HUDEP-2 (cell line): ENCODE results near the gene CD320.
"Not testable (repeated sequence)": the region's sequence is repeated elsewhere in the genome, so short reads cannot be mapped to it uniquely, and the experiment has no call there.

ENCODE experiments used
- DNase-seq, 76 experiments: peaks; one replicate each; lab custom pipeline; 2025; ENCODE audit not compliant: unreplicated experiment in 76 of 76; lab: John Stamatoyannopoulos, UW

CD320 gene

DNA sequence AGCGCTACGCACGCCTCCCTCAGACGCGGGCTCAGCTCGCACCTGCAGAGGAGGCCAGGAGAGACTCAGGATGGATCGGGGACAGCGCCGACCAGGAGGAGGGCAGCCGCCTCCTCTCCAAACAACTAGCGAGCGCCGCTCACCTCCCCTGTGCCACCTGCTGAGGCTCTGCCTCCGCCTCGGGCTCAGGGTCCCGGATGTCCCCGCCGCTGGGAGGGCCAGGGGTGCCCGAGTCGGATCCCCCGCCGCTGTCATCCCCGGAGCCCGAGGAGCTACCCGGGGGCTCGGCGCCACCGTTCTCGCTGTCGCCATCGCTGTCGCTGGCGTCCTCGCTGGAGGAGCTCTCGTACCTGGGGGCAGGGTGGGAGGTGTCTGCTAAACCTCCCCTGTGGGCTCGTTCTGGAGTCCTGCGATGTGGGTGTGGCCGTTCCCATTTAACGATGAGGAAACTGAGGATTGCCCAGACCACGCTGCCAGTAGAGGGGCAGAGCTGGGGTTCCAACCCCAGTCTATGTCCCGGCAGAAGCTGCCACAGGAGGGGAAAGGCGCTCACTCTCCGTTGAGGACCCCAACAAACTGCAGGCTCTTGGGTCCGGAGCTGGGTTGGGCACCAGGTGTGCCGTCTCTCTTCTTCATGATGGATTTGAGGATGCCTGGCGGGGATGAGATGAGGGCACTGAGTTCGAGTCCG, 25.8 kb upstream of the CD320 start:
- DNase-seq: no peak

DNA sequence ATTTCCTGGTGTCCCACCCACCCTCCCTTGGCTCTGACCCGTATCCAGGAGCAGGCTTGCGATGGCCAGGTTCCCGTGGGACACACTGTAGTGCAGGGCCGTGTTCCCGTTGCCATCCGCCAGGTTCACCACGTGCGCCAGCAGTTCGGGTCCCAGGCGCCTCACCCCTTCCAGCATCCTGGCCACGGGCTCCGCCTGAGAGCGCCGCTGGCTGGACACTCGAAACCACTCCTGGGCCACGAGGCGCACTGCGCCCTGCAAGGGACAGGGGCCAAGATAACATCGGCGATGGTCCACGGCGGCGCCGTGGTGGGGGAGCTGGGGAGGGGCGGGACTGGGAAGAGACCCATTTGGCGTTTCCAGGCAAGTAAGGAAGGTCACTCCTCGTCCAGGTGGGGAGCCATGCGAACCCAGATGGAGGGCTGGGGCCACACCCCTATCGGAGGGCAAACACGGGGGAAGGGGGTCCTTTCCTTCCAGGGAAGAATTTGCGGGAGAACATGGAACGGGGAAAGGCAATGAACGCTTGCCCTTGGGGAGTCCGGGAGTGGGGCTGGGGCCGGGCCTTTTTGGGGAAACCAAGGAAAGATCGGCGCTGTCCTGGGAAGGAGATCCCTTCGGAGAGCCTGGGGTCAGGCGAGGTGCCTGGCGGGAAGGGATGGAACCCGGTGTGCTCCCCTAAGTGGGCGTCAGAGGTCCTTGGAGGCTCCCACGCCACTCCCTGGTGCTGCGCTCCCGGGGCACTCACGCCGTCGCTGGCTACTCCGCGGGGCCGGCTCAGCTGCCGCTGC, 25.0 kb upstream of the CD320 start:
- DNase-seq: no peak

DNA sequence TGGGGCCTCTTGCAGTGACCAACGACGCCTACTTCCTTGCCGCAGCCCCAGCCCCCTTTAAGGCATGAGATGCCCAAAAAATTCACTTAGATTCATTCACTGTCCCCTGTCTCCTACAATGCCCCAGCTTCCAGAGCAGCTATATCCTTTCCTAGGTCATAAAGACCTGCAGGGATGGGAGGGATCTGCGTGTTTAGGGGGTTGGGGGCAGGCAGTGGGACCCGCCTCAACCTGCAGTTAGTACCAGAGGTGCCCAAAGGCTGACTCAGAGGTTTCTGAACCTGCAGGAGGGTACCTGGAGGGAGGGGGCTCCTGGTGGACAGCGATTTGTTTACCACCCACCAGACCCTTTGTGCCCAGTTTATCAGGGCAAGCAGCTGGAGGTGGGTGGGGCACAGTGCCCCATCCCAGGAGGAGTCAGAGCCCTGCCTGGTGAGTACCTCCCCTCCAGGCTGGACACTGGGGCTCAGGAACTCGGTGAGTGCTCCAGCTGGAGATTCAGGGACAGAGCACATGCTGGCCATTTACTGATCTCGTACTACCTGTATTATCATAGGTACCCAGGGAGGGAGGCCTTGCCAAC, 23.2 kb upstream of the CD320 start:
- peak in 8 of 76 experiments; percentile 16 to 37 (median 22) for DNase-seq

DNA sequence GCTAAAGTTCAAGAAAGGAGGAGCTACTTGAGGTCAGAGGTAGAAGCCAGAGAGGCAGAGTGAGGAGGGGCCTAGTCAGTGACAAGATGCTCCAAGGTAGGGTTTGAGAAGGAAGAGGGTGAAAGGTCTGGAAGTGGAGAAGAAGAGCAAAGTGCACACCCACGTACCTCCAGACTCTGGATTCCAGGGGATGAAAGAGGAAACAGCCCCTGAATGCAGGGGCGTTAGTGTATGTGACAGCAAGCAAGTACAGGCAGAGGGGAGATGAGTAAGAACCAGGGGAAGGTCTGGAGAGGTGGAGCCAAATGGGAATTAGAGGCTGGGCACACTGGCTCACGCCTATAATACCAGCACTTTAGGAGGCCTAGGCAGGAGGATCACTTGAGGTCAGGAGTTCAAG, 21.8 kb upstream of the CD320 start:
- no peak for DNase-seq

DNA sequence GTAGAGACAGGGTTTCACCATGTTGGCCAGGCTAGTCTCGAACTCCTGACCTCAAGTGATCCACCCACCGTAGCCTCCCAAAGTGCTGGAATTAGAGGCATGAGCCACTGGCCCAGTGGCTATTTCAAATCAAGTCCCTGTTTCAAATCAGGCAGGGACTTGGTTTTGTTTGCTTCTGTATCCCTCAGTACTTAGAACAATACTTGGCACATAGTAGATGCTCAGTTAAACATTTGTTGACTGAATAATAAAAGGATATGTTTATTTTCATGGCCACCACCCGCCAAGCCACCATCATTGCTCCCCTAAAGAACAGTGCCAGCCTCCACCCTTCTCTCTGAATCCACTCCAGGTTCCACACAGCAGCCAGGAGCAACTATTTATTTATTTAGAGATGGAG, 17.3 kb upstream of the CD320 start:
- no peak for DNase-seq

DNA sequence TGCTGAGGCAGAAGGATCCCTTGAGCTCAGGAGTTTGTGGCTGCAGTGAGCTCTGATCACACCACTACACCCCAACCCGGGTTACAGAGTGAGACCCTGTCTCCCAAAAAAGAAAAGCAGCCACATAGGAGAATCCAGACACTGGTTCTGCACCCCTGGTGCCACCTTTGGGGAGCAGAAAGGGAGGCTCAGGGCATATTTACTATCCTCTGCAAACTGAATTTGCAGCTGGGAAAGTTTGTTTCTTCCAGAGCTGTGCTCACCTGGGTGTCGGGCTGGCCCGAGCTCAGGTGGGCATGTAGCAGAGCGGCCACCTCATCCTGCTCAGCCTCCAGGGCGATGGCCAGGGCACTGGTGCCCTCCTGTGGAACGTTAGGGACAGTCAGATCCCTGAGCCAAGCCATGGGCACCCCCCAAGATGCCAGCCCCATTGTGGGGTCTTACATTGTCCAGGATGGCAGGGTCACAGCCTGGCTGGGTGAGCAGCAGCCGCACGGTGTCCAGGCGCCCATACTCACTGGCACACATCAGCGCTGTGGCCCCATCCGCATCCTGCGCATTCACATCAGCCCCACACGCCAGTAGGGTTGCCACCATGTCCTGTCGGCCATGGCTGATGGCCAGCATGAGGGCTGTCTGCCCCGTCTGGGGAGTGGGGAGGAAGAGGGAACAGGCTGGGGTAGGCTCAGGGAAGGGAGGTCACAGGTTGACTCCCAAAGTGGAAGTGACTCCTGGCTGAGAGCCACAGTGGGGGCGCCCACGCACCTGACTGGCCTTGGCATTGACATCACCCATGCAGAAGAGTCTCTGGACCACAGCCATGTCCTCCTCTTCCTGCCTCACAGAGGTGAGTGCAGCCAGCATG, 16.3 kb upstream of the CD320 start:
- peak in 30 of 76 experiments; percentile 13 to 69 (median 34) for DNase-seq

DNA sequence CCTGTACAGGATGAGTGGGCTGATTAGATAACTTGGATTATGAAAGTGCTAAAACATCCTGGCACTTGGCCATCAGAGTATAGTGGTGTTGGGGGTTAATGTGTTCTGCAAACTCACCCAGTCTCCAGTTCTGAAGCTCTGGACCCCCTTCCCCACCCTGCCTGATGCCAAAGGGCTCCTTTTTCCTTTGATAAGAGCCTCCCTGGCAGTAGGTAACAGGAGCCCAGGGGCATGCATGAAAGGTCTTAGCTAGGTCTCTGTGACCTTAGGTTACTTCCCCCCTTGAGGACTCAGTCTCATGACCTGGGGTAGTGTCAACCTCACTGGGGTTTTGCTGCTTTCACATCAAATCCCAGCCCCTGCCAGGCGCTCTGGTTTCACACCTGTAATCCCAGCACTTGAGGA, 15.6 kb upstream of the CD320 start:
- peak in 27 of 76 experiments; percentile 20 to 69 (median 35) for DNase-seq

DNA sequence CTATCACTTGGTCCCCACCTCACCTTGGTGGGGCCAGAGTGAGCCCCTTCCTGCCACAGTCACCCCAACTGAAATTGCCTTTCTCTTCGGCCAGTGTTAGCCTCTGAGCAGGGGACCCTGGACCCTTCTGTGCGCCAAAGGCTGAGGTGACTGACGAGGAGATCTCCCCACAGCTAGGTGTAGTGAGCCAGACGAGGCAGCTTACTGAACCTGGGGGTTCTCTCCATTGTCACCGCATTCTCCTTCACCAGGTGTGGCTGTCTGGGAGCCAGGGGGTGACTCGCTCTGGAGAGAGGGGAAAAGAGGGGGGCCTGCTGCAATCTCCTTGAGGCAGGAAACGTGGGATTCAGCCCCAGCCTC, 14.5 kb upstream of the CD320 start:
- no peak for DNase-seq

DNA sequence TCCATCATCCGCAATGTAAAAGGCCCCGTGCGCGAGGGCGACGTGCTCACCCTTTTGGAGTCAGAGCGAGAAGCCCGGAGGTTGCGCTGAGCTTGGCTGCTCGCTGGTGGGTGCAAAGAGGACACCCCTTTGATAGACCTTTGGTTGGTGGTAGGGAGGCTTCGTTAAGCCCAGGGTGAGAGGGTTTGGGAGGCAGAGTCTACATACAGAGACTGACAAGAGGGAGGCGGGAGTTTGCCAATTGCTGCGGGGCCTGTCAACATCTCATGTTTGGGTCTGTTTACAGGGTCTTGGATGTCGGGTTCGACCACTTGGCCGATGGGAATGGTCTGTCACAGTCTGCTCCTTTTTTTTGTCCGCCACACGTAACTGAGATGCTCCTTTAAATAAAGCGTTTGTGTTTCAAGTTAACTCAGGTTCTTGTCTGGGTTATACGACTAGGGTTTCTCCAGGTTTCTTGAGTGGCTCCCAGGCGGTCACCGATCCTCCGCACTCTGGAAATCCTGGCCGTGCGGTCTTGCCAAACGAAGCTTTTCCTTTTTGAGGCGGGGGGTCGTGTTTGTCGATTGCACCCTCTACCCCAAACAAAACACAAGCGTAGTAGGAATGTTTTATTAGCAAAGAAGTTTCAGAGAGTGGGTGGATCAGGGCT, 14.0 kb upstream of the CD320 start:
- DNase-seq: peak in 4 of 76 experiments; percentile 14 to 55 (median 44)

DNA sequence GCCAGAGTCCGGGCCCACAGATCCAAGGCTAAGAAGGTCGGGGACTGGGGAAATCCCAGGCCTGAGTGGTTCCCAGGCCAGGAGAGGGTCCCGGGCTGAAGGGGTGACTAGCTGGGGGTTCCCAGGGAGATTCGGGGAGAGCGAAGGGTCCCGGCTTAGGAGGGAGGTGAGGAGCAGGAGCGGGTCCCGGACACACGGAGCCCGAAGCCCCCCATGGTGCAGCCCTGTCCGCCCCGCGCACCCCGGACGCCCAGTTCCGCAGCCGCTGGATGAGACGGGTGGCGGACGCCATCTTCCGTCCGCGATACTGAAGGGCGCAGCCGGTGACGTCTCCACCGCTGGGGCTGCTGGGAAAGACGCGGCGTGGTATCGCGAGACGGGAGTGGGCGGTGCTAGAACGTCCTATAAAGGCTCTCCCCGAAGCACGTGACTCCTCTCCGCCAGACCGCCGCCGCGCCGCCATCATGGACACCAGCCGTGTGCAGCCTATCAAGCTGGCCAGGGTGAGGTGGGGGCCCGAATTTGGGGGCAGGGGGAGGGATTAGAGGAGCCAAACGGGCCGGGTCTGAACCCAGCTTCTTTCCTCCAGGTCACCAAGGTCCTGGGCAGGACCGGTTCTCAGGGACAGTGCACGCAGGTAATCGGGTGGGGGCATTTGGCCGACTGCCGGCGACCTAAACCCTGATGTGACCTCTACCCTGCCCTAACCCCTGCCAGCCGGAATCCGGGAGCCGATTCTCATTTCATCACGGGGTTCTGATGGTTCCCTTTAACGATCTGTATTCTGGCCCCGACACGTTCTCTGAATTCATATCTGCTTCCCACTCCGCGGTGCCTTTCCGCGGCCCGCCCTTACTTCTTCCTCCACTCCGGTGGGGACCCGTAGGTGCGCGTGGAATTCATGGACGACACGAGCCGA, 13.2 kb upstream of the CD320 start, which contains the start of the genes NDUFA7 and RPS28:
TSS of gene NDUFA7 (minus strand) at position 309 of the 919 bp plus-strand sequence. CDS start at position 292, 17 bp downstream.
TSS of gene RPS28 (plus strand) at position 430 of the 919 bp plus-strand sequence. CDS start at position 465, 35 bp downstream.
- peak in 74 of 76 experiments; percentile 36 to 98 (median 95) for DNase-seq

DNA sequence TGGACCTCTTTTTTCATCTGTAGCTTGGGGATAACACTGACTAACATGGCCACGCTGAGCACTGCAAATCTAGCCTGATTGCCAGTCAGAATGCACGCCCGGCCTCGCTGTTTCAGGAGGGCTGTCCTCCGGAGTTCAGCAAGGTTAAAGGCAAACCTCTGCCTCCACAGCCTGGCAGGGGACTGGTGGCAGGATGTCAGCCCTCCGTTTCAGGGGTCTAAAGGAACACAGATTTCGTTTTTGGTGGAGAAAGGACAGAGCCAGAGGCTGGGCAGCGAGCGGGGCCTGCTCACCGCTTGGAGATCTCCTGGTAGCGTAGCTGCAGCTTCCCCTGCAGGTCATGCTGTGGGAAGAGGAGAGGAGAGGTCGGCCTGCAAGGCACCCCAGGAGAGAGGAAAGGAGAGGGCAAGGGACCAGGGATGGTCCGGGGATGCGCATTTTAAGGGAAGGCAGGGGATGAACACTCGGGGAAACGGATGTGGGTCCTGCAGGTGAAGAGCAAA, 12.5 kb upstream of the CD320 start:
- DNase-seq: peak in 15 of 76 experiments; percentile 14 to 79 (median 42)

DNA sequence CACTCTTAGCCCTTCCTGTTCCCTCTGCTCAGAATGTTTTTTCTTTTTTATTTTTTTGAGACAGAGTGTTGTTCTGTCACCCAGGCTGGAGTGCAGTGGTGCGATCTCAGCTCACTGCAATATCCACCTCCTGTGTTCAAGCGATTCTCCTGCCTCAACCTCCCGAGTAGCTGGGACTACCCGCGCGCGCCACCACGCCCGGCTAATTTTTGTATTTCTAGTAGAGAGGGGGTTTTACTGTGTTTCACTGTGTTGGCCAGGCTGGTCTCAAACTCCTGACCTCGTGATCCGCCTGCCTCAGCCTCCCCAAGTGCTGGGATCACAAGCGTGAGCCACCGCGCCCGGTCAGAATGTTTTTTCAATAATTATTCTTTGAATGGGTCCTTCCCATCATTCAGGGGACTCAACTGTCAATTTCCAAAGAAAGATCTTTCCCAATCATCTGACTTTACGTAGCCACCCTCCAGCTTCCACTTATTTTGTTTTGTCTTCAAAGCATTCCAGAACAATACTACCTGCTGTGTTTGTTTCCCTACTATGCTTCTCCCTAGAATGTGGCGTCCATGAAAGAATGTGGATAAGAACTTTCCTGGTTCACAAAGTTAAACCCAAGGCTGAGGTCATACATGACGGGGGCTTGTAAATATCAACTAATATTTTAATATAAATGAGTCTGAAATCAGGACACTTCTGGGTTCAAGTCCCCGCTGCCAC, 11.8 kb upstream of the CD320 start:
- DNase-seq: no peak

DNA sequence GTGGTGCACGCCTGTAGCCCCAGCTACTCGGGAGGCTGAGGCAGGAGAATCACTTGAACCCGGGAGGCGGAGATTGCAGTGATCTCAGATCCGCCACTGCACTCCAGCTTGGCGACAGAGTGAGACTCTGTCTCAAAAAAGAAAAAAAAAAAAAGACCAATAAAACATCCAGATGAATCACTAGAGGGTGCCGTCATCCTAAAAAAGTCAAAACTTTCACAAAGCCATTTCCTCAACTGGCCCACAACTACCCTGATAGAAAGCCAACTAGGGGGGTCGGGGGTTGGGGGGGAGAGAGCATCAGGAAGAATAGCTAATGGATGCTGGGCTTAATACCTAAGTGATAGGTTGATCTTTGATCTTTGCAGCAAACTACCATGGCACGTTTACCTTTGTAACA, 10.7 kb upstream of the CD320 start:
- peak in 3 of 76 experiments; percentile 23 to 24 (median 23) for DNase-seq

DNA sequence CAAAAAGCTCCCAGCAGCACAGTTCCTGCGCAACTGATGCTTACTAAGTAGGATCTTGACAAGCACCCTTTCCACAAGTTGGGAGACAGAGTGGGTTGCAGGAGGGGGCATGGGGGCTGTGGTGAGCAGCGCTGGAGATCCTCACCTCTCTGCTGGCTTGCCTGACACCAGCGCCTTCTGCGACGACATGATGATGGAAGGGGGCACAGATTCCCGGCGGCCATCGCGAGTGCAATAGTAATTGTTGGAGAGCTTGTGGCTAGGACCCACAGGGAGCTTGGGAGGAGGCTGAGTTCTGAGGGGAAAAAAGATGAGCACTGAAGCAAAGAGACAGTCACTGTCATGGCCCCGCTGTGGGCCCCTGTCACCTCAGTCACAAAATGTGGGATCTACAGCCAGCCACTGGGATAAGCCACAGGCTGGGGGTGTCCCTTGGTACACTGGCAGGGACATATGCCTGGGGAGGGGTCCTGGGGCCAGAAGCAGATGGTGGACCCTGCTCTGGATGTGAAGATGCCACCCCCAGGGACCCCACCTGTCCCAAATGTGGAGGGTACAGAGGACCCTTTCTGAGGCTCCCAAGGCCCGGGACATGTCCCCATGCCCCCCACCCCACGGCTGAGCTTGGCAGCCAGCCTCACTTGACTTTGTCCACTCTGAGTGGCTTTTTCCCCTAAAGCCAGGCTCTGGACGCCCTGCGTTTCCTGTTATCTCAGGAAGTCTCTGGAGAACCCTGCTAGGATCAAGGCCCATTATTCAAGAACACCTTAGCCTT, 8.4 kb upstream of the CD320 start:
- DNase-seq: no peak

DNA sequence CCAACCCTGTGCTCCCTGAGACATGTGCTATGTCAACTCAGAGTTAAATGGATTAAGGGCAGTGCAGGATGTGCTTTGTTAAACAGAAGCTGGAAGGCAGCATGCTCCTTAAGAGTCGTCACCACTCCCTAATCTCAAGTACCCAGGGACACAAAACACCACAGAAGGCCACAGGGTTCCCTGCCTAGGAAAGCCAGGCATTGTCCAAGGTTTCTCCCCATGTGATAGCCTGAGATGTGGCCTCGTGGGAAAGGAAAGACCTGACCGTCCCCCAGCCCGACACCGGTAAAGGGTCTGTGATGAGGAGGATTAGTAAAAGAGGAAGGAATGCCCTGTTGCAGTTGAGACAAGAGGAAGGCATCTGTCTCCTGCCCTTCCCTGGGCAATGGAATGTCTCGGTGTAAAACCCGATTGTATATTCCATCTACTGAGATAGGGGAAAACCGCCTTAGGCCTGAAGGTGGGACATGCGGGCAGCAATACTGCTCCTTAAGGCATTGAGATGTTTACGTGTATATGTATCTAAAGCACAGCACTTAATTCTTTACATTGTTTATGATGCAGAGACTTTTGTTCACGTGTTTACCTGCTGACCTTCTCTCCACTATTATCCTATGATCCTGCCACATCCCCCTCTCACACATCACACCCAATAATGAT, 7.0 kb upstream of the CD320 start:
- not testable (repeated sequence) for DNase-seq

DNA sequence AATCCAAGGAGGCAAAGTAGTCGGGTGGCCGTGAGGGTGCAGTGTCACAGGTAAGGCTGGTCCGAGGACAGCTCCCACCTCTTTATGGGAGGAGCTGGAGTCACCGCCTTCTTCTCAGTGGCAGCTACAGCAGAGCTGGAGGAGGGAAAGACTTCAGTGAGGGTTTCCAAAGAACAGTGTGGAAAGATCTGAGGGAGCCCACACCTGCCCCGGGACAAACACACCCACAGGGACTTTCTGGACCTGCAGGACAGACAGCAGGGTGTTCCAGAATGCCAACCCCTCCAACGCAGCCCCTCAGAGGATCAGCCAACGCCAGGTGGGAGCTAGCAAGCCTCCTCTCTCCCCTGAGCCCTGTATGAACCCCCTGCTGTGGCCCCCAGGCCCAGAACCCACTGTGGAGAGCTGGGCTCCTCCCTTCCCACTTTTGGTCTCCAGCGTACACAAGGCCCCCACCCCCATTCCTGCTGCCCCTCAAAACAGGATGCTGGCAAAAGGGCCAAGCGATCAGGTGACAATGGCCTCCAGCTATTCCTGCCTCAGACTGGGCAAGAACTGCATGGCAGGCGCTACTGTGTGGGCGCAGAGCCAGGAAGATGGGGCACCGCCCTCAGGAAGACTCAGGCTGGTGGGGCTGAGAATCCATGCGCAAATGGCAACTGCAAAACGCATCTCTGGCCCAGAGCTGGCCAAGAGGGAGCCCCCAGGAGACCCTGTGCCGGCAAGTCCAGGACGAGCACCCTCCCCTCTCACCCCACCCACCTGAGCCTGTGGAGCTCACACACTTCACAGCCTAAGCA, 3.5 kb upstream of the CD320 start:
- peak in 71 of 76 experiments; percentile 40 to 91 (median 79) for DNase-seq
